OCI-LY3 (cell line): ENCODE results near the gene METTL5.

Experiments
- CTCF ChIP-seq: fragments of 200-600, 300-600 bp; sonication (generic); IDR thresholded peaks from 2 replicates; pipeline ENCODE4 v1.5.1; 2014; ENCODE audit warnings: antibody characterized with exemption, low read length, low read depth
- EZH2phosphoT487 ChIP-seq: fragments of 200-600 bp; shearing (Covaris generic); IDR thresholded peaks from 2 replicates; pipeline ENCODE4 v1.6.1; 2018; ENCODE audit warnings: antibody characterized with exemption, mixed run types, low read depth

GRCh38 chr2:169768262-169768995 is 56.3 kb downstream of the METTL5 start:
- no peak for TF ChIP-seq CTCF
- TF ChIP-seq EZH2phosphoT487 = no peak
